ENCODE results near the gene CYP2A7.
"Not testable (repeated sequence)": the region's sequence is repeated elsewhere in the genome, so short reads cannot be mapped to it uniquely, and the experiment has no call there.

Gene CYP2A7

GRCh38 chr19:40884187-40884931 lies 2.3 kb upstream of the CYP2A7 start:
- H3K27me3 ChIP-seq (ENCODE audit: low read depth); DNase-seq (ENCODE audit: low spot score in 2 of 2); H3K9me3 ChIP-seq; H3K4me3 ChIP-seq; H3K36me3 ChIP-seq (replicated peaks); in situ Hi-C loops (cut with MboI; ENCODE audit: low sequenced_read_pairs); H3K4me1 ChIP-seq: not testable (repeated sequence)

GRCh38 chr19:40879349-40879748 lies 2.7 kb downstream of the CYP2A7 start:
- H3K9me3 ChIP-seq; H3K27me3 ChIP-seq (ENCODE audit: low read depth); DNase-seq (ENCODE audit: low spot score in 2 of 2); in situ Hi-C loops (cut with MboI; ENCODE audit: low sequenced_read_pairs); H3K36me3 ChIP-seq (replicated peaks); H3K4me3 ChIP-seq; H3K4me1 ChIP-seq: not testable (repeated sequence)

- H3K27me3 ChIP-seq (ENCODE audit: low read depth); H3K9me3 ChIP-seq; H3K4me1 ChIP-seq; H3K36me3 ChIP-seq (replicated peaks); in situ Hi-C loops (cut with MboI; ENCODE audit: low sequenced_read_pairs): not testable (repeated sequence)
- peak; percentile 15 to 92 for DNase-seq (ENCODE audit: low spot score in 2 of 2)
- H3K4me3 ChIP-seq = peak overlapping the region; percentile 13; the same call in 1 of the 2 replicates
These were observed 6.5 kb downstream of the CYP2A7 start for GRCh38 chr19:40875526-40875951.

- H3K9me3 ChIP-seq; DNase-seq (ENCODE audit: low spot score in 2 of 2); in situ Hi-C loops (cut with MboI; ENCODE audit: low sequenced_read_pairs); H3K27me3 ChIP-seq (ENCODE audit: low read depth); H3K4me1 ChIP-seq; H3K4me3 ChIP-seq; H3K36me3 ChIP-seq (replicated peaks): not testable (repeated sequence)
These were observed 7.2 kb downstream of the CYP2A7 start for GRCh38 chr19:40874874-40875273.

- H3K4me1 ChIP-seq; DNase-seq (ENCODE audit: low spot score in 2 of 2); H3K4me3 ChIP-seq; in situ Hi-C loops (cut with MboI; ENCODE audit: low sequenced_read_pairs); H3K27me3 ChIP-seq (ENCODE audit: low read depth); H3K9me3 ChIP-seq; H3K36me3 ChIP-seq (replicated peaks): not testable (repeated sequence)
These were observed 8.2 kb downstream of the CYP2A7 start for GRCh38 chr19:40873873-40874272.

GRCh38 chr19:40872209-40872608 lies 9.8 kb downstream of the CYP2A7 start:
- Histone ChIP-seq H3K4me1 (no peaks in the 10 kb centered on the region), H3K27me3 (ENCODE audit: low read depth) (peaks cover 4% of the 10 kb centered on the region; the same call in 1 of the 2 replicates), H3K4me3 (no peak overlapping the region), H3K36me3 (replicated peaks) (no peaks in the 10 kb centered on the region), H3K9me3 (no peaks in the 10 kb centered on the region)
- DNase-seq (ENCODE audit: low spot score in 2 of 2) = no peak
- in situ Hi-C loops (cut with MboI; ENCODE audit: low sequenced_read_pairs) = no loop called here

- in situ Hi-C loops (cut with MboI; ENCODE audit: low sequenced_read_pairs) = no loop called here
- Histone ChIP-seq H3K27me3 (ENCODE audit: low read depth) (no peaks in the 10 kb centered on the region), H3K4me1 (no peaks in the 10 kb centered on the region), H3K36me3 (replicated peaks) (no peaks in the 10 kb centered on the region), H3K4me3 (no peak overlapping the region), H3K9me3 (no peaks in the 10 kb centered on the region)
- no peak for DNase-seq (ENCODE audit: low spot score in 2 of 2)
These were observed 14.3 kb downstream of the CYP2A7 start for GRCh38 chr19:40867701-40868100.

- DNase-seq (ENCODE audit: low spot score in 2 of 2); H3K36me3 ChIP-seq (replicated peaks); in situ Hi-C loops (cut with MboI; ENCODE audit: low sequenced_read_pairs); H3K9me3 ChIP-seq; H3K27me3 ChIP-seq (ENCODE audit: low read depth); H3K4me1 ChIP-seq; H3K4me3 ChIP-seq: not testable (repeated sequence)
These were observed 17.1 kb downstream of the CYP2A7 start for GRCh38 chr19:40864739-40865496.

GRCh38 chr19:40862785-40863184 lies 19.2 kb downstream of the CYP2A7 start:
- Histone ChIP-seq H3K27me3 (ENCODE audit: low read depth) (no peaks in the 10 kb centered on the region), H3K36me3 (replicated peaks) (no peaks in the 10 kb centered on the region), H3K9me3 (no peaks in the 10 kb centered on the region), H3K4me1 (no peaks in the 10 kb centered on the region), H3K4me3 (no peak overlapping the region)
- no peak for DNase-seq (ENCODE audit: low spot score in 2 of 2)
- in situ Hi-C loops (cut with MboI; ENCODE audit: low sequenced_read_pairs) = no loop called here

GRCh38 chr19:40862333-40862732 lies 19.7 kb downstream of the CYP2A7 start:
- Histone ChIP-seq H3K27me3 (ENCODE audit: low read depth) (no peaks in the 10 kb centered on the region), H3K4me1 (no peaks in the 10 kb centered on the region), H3K9me3 (no peaks in the 10 kb centered on the region), H3K36me3 (replicated peaks) (no peaks in the 10 kb centered on the region), H3K4me3 (no peak overlapping the region)
- in situ Hi-C loops (cut with MboI; ENCODE audit: low sequenced_read_pairs) = no loop called here
- DNase-seq (ENCODE audit: low spot score in 2 of 2) = no peak

GRCh38 chr19:40858109-40858508 lies 23.9 kb downstream of the CYP2A7 start:
- no peaks in the 10 kb centered on the region for H3K9me3 ChIP-seq
- in situ Hi-C loops (cut with MboI; ENCODE audit: low sequenced_read_pairs) = no loop called here
- no peak for DNase-seq (ENCODE audit: low spot score in 2 of 2)
- H3K27me3 ChIP-seq (ENCODE audit: low read depth) = no peaks in the 10 kb centered on the region
- H3K36me3 ChIP-seq (replicated peaks) = no peaks in the 10 kb centered on the region
- no peaks in the 10 kb centered on the region for H3K4me1 ChIP-seq
- H3K4me3 ChIP-seq = no peak overlapping the region

- H3K27me3 ChIP-seq (ENCODE audit: low read depth) = peaks cover 12% of the 10 kb centered on the region
- H3K4me1 ChIP-seq; H3K4me3 ChIP-seq; H3K9me3 ChIP-seq; in situ Hi-C loops (cut with MboI; ENCODE audit: low sequenced_read_pairs); H3K36me3 ChIP-seq (replicated peaks); DNase-seq (ENCODE audit: low spot score in 2 of 2): not testable (repeated sequence)
These were observed 29.4 kb downstream of the CYP2A7 start for GRCh38 chr19:40852467-40853152.

- H3K36me3 ChIP-seq (replicated peaks); H3K9me3 ChIP-seq; H3K4me3 ChIP-seq; in situ Hi-C loops (cut with MboI; ENCODE audit: low sequenced_read_pairs); H3K4me1 ChIP-seq; DNase-seq (ENCODE audit: low spot score in 2 of 2): not testable (repeated sequence)
- H3K27me3 ChIP-seq (ENCODE audit: low read depth) = peaks cover 12% of the 10 kb centered on the region
These were observed 31.8 kb downstream of the CYP2A7 start, which contains the start of gene CYP2A6 for GRCh38 chr19:40850277-40850676. Gene CYP2A6 (minus strand): TSS chr19:40850447. CDS start chr19:40850426, 21 bp downstream.

GRCh38 chr19:40846722-40847121 lies 35.3 kb downstream of the CYP2A7 start:
- H3K4me3 ChIP-seq; DNase-seq (ENCODE audit: low spot score in 2 of 2); H3K36me3 ChIP-seq (replicated peaks); in situ Hi-C loops (cut with MboI; ENCODE audit: low sequenced_read_pairs); H3K4me1 ChIP-seq; H3K9me3 ChIP-seq: not testable (repeated sequence)
- peaks cover 12% of the 10 kb centered on the region for H3K27me3 ChIP-seq (ENCODE audit: low read depth)
